Central memory CD8-positive, alpha-beta T cell (primary cell): Measurements from ENCODE around the gene ACSL1.
"Not testable (repeated sequence)": the region's sequence is repeated elsewhere in the genome, so short reads cannot be mapped to it uniquely, and the experiment has no call there.

Experiments
- ATAC-seq: fragments of 150-1000 bp; cut with Tn5 transposase; replicated peaks from 2 replicates; pipeline ENCODE4 v1.10.0; 2022; ENCODE audit warnings: mild to moderate bottlenecking, moderate FRiP score, moderate number of reproducible peaks; ENCODE audit not compliant: poor library complexity, severe bottlenecking; ENCODE audit errors: extremely low read depth
- DNase-seq, 2 donors: peaks; one replicate each; pipeline ENCODE4 v3.0.0; 2021; ENCODE audit warnings: low spot score in 2 of 2
- H3K27ac Mint-ChIP-seq: one replicate; pipeline ENCODE4 v1.8.0; 2022; ENCODE audit warnings: low read depth, mild to moderate bottlenecking, moderate library complexity, mixed read lengths
- H3K27me3 Mint-ChIP-seq: one replicate; pipeline ENCODE4 v1.8.0; 2022; ENCODE audit warnings: mixed read lengths
- H3K36me3 Mint-ChIP-seq: one replicate; pipeline ENCODE4 v1.8.0; 2022; ENCODE audit warnings: mild to moderate bottlenecking, moderate library complexity, mixed read lengths; ENCODE audit not compliant: insufficient read depth
- H3K4me1 Mint-ChIP-seq: one replicate; pipeline ENCODE4 v1.8.0; 2022; ENCODE audit warnings: mixed read lengths
- H3K4me3 Mint-ChIP-seq: one replicate; pipeline ENCODE4 v1.8.0; 2022; ENCODE audit warnings: mild to moderate bottlenecking, moderate library complexity, mixed read lengths
- H3K9me3 Mint-ChIP-seq: one replicate; pipeline ENCODE4 v1.8.0; 2022; ENCODE audit warnings: mixed read lengths

ACSL1 gene

DNA sequence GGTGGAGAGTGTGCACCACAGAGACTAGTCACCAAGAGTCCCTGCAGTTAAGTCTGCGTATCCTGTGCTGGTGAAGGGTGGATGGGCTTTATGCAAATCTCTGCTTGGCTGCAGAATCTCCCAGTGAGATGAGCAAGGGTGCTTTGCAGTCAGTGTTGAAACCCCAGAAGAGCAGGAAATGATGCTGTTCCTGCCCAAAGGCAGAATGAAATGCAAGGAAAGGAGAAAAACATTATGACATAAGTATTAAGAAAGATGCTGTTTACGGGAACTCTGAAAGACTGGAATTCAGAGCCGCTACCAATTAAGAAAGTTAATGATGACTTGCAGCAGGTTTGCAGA lies 25.4 kb upstream of the ACSL1 start:
- Mint-ChIP-seq H3K36me3 (no peaks in the 10 kb centered on the region), H3K27me3 (peaks cover 24% of the 10 kb centered on the region), H3K4me1 (no peaks in the 10 kb centered on the region), H3K9me3 (no peaks in the 10 kb centered on the region), H3K4me3 (no peak overlapping the region), H3K27ac (no peak overlapping the region)
- DNase-seq (no peak), ATAC-seq (peak; percentile 49)

DNA sequence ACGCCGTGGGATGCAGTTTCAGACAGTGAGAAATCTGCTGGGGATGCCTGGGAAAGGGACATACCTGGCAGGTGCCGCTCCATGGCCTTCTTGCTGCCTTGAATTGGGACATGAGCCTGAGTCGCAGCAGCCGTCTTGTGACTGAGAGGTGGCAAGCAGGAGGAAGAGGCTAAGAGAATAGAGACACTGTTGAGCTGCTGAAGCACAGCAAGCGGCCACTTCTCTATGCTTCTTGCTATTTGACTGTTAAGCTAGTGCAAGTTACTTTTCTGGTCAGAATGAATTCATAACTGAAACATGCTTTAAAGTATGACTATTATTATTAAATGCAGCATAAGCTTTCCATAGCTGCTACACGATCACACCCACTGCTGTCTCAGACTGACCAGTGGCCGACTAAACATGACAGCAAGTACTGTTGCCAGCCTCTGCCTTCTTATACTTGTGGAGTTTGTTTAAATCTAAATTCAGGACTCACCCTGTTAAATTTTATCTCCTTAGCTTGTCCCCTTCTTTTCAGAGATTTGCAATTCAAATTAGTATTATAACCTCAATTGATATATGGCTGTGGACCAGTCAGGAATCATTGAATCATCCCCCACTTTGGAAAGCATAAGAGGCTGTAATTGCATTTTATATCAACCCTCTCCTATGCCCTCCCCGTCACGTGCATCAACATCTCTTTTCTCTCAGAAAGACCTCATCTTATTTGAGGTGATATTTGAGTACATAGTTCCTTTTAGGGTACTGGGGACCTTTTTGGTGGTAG lies 24.8 kb upstream of the ACSL1 start:
- Mint-ChIP-seq H3K27ac (no peak overlapping the region), H3K4me1 (no peaks in the 10 kb centered on the region), H3K36me3 (no peaks in the 10 kb centered on the region), H3K9me3 (no peaks in the 10 kb centered on the region), H3K4me3 (no peak overlapping the region), H3K27me3 (peaks cover 27% of the 10 kb centered on the region)
- DNase-seq (no peak), ATAC-seq (no peak)

DNA sequence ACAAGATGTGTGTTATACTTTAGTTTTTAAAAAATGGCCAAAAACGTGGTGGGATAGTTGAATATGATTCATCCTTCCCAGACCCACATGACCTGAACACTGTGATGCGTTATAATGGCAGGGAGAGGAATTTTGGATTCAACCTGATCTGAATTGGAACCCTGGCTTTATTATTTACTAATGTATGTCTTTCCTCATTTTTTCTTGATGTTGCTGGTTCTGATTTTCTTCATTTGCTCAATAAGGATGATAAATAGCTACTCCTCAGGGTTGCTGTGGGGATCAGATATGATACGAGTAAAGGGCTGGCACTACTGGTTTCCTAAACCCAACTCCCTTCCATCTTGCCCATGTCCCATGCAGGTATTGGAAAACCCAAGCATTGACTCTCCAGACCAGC lies 24.2 kb upstream of the ACSL1 start:
- no peaks in the 10 kb centered on the region for H3K9me3 Mint-ChIP-seq
- DNase-seq (no peak), ATAC-seq (no peak)
- no peak overlapping the region for H3K4me3 Mint-ChIP-seq
- H3K27me3 Mint-ChIP-seq, result peaks cover 28% of the 10 kb centered on the region
- H3K4me1 Mint-ChIP-seq, result no peaks in the 10 kb centered on the region
- no peaks in the 10 kb centered on the region for H3K36me3 Mint-ChIP-seq
- H3K27ac Mint-ChIP-seq, result no peak overlapping the region

DNA sequence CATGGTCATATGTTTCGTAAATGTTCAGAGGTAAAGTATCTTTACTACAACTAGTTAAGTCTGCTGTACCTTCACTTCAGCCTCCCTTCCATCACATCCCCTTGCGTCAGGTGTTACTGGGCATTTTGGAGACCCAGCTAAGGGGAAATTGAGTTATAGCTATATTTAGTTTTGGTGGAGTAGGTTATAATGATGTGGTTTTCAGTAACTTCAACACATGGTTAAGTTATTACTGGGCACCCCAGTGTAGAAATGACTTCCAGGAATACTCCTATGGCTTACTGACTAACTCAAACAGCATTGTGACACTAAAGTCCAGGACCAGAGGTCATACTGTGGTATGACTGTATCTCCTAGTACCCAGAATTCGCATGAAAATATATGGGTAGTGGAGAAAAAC lies 23.4 kb upstream of the ACSL1 start:
- ATAC-seq, result no peak
- Mint-ChIP-seq H3K4me3 (no peak overlapping the region), H3K9me3 (no peaks in the 10 kb centered on the region), H3K36me3 (no peaks in the 10 kb centered on the region), H3K27ac (no peak overlapping the region), H3K4me1 (no peaks in the 10 kb centered on the region), H3K27me3 (peaks cover 36% of the 10 kb centered on the region)
- DNase-seq, result no peak

DNA sequence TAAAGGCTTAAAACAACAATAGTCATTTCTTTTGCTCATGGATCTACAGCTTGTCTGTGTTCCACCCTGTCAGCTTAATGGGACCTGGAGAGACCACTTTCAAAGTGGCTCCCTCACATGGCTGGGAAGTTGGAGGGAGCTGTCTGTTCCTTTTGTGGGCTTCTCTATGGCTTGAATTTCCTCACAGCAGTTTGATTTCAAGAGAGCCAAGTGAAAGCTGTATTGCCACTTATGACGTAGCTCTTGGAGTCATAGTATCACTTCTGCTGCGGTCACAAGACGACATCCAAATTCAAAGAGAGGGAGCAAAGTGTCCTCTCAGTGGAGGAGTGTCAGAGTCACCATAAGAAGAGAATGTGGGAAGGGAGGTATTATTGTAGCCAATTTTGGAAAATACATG lies 22.7 kb upstream of the ACSL1 start:
- H3K4me3 Mint-ChIP-seq, result no peak overlapping the region
- no peaks in the 10 kb centered on the region for H3K36me3 Mint-ChIP-seq
- no peaks in the 10 kb centered on the region for H3K4me1 Mint-ChIP-seq
- H3K9me3 Mint-ChIP-seq, result no peaks in the 10 kb centered on the region
- no peak overlapping the region for H3K27ac Mint-ChIP-seq
- H3K27me3 Mint-ChIP-seq, result peaks cover 43% of the 10 kb centered on the region
- ATAC-seq (no peak), DNase-seq (no peak)

GRCh38 chr4:184846531-184846930 lies 20.8 kb upstream of the ACSL1 start:
- Mint-ChIP-seq H3K4me3 (no peak overlapping the region), H3K27me3 (peaks cover 57% of the 10 kb centered on the region), H3K36me3 (no peaks in the 10 kb centered on the region), H3K27ac (no peak overlapping the region), H3K9me3 (no peaks in the 10 kb centered on the region), H3K4me1 (no peaks in the 10 kb centered on the region)
- DNase-seq (no peak), ATAC-seq (no peak)

DNA sequence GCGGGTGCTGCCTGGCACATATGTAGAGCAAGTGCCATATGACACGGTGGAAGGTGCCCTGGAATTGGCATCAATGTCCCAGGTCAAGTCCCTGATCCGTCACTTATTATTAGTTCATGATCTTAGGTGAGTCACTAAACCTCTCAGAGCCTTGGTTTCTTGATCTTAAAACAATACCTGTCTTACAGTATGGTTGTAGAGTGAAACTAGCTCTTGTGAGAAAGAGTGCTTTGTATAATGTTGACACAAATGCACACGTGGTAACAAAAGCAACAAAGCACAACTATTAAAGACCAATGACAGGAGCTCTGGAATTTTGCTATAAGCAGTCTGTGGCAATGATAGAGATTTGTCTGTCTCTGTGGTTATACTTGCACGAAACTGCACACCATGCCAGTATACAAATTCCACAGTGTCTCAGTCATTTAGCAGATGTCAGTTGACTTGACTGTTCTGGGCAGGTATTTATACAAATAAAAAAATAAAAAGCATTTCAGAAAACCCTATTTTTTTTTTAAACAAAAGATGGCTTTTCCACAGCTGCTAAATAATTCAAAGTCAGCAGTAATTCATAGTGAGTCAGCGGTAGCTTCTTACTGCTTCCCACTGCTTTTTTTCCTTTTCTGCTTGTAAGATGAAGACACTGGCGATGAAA lies 19.7 kb upstream of the ACSL1 start:
- Mint-ChIP-seq H3K4me3 (no peak overlapping the region), H3K9me3 (no peaks in the 10 kb centered on the region), H3K27me3 (peaks cover 57% of the 10 kb centered on the region), H3K4me1 (no peaks in the 10 kb centered on the region), H3K36me3 (no peaks in the 10 kb centered on the region), H3K27ac (no peak overlapping the region)
- ATAC-seq (no peak), DNase-seq (no peak)

- no peak for ATAC-seq
- Mint-ChIP-seq H3K36me3 (no peaks in the 10 kb centered on the region), H3K9me3 (no peaks in the 10 kb centered on the region), H3K4me3 (no peak overlapping the region), H3K27me3 (peaks cover 57% of the 10 kb centered on the region), H3K4me1 (no peaks in the 10 kb centered on the region), H3K27ac (no peak overlapping the region)
- no peak for DNase-seq
Measured at GRCh38 chr4:184844742-184845141, 19.0 kb upstream of the ACSL1 start.

DNA sequence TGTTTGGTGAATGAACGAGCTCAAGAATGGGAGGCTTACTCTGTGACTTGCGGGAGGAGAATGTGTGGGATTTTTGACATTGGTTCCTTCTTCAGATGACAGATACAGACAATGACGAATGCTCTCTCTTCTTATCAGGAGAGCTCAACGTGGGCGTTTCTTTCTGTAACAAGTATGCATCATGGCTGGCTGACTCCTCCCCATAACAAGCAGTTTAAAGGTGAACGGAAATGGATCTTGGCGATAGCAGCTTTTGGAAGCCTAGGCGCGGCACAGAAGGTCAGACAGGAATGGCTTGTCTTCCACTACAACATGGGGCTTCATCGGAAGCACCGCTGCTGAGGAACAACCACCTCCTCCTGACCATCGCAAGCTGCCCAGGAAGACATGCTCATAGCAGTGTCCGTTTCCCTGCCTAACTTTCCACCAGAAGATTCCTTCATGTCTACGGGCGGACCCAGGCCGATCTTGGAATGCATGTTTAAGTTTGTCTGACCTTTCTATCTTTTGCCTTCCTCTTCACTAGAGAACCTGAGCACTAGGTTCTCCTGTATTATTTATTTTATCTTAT lies 18.3 kb upstream of the ACSL1 start:
- H3K4me3 Mint-ChIP-seq, result no peak overlapping the region
- H3K27me3 Mint-ChIP-seq, result peaks cover 61% of the 10 kb centered on the region
- H3K27ac Mint-ChIP-seq, result no peak overlapping the region
- H3K9me3 Mint-ChIP-seq, result no peaks in the 10 kb centered on the region
- DNase-seq (no peak), ATAC-seq (no peak)
- H3K36me3 Mint-ChIP-seq, result no peaks in the 10 kb centered on the region
- no peaks in the 10 kb centered on the region for H3K4me1 Mint-ChIP-seq

DNA sequence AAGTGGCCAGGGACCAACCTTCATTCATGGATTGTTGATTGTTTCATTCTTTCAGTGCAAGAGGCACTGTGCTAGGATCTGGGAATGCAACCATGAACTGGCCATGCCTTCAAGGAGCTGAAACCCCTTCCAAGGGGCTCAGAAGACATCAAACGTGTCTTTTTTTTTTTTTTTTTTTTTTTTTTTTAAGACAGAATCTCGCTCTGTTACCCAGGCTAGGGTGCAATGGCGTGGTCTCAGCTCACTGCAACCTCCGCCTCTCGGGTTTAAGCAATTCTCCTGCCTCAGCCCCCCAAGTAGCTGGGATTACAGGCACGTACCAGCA lies 13.3 kb upstream of the ACSL1 start:
- DNase-seq, H3K9me3 Mint-ChIP-seq, H3K4me1 Mint-ChIP-seq, H3K4me3 Mint-ChIP-seq, ATAC-seq, H3K36me3 Mint-ChIP-seq, H3K27ac Mint-ChIP-seq: not testable (repeated sequence)
- peaks cover 34% of the 10 kb centered on the region for H3K27me3 Mint-ChIP-seq

DNA sequence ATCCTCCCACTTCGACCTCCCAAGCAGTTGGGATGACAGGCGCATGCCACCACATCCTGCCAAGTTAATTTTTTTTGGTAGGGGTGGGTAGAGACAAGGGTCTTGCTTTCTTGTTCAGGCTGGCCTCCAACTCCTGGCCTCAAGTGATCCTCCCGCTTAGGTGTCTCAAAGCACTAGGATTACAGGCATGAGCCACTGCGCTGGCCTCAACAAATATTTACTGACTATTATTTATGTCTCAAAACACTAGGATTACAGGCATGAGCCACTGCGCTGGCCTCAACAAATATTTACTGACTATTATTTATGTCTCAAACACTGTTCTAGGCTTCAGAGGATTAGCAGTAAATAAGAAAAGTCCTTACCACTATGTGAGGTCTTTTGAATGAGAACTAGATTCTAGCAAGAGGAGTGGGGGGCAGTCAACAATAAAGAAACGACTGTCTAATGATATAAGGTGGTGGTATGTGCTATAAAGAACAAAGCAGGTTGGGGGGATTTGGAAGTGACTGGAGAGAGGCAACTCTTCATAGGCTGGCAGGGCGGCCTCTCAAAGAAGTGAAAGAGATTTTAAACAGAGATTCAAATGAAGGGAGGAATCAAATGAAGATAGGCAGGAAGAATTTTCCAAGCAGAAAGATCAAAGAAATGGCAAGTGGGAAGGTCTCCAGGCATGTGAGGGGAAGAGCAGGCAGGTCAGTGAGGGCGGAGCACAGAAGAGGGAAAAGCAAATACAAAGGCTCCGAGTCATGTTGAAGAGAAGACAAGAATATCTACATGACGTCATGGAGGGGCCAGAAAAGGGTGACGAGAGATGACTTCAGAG lies 12.7 kb upstream of the ACSL1 start:
- Mint-ChIP-seq H3K27ac (no peak overlapping the region), H3K9me3 (no peaks in the 10 kb centered on the region), H3K4me1 (no peaks in the 10 kb centered on the region), H3K4me3 (no peak overlapping the region), H3K27me3 (peaks cover 28% of the 10 kb centered on the region), H3K36me3 (peaks cover 2% of the 10 kb centered on the region)
- DNase-seq (no peak), ATAC-seq (no peak)

GRCh38 chr4:184836613-184837012 lies 10.8 kb upstream of the ACSL1 start:
- no peak overlapping the region for H3K4me3 Mint-ChIP-seq
- no peak overlapping the region for H3K27ac Mint-ChIP-seq
- H3K36me3 Mint-ChIP-seq, result peaks cover 2% of the 10 kb centered on the region
- H3K4me1 Mint-ChIP-seq, result no peaks in the 10 kb centered on the region
- peaks cover 14% of the 10 kb centered on the region for H3K27me3 Mint-ChIP-seq
- ATAC-seq (no peak), DNase-seq (no peak)
- no peaks in the 10 kb centered on the region for H3K9me3 Mint-ChIP-seq
